A549 (cell line): ENCODE results near the gene PPP1R15A.

ENCODE experiments used
- BHLHE40 ChIP-seq: IDR thresholded peaks from 2 replicates; pipeline ENCODE4 v1.6.1; 2012; ENCODE audit warnings: low read depth, low read length, inconsistent platforms
- CBX2 ChIP-seq: fragments of 200-600 bp; sonication (generic); IDR thresholded peaks from 2 replicates; pipeline ENCODE4 v1.6.1; 2016; ENCODE audit warnings: low read depth, mild to moderate bottlenecking, borderline replicate concordance
- CEBPB ChIP-seq, 2 experiments: fragments of >200 bp in 1 of 2; sonication (Bioruptor Twin) in 1 of 2; formaldehyde crosslinking in 1 of 2; IDR thresholded peaks; 2 replicates each; pipeline ENCODE4 v1.6.1; 2012 to 2016
- EHMT2 ChIP-seq: fragments of 200-600 bp; sonication (generic); IDR thresholded peaks from 2 replicates; pipeline ENCODE4 v1.6.1; 2016; ENCODE audit warnings: antibody characterized with exemption, low read depth, mild to moderate bottlenecking, moderate library complexity
- EP300 ChIP-seq, 2 experiments: fragments of >200 bp; sonication (Bioruptor Twin); formaldehyde crosslinking; IDR thresholded peaks; 2 replicates in 1 of 2; 3 replicates in 1 of 2; pipeline ENCODE4 v1.6.1; 2016 to 2017
- JUN ChIP-seq, 2 experiments: fragments of >200 bp; sonication (Bioruptor Twin); formaldehyde crosslinking; IDR thresholded peaks; 2 replicates in 1 of 2; 3 replicates in 1 of 2; pipeline ENCODE4 v1.6.1; 2016 to 2017
- JUNB ChIP-seq: fragments of >200 bp; sonication (Bioruptor Twin); formaldehyde crosslinking; IDR thresholded peaks from 2 replicates; pipeline ENCODE4 v1.6.1; 2016
- PBX3 ChIP-seq: IDR thresholded peaks from 2 replicates; pipeline ENCODE4 v1.6.1; 2012
- POLR2A ChIP-seq: IDR thresholded peaks from 2 replicates; pipeline ENCODE4 v1.6.1; 2012; ENCODE audit warnings: mild to moderate bottlenecking, low read length
- SMC3 ChIP-seq: fragments of >200 bp; sonication (Bioruptor Twin); formaldehyde crosslinking; IDR thresholded peaks from 3 replicates; pipeline ENCODE4 v1.6.1; 2018; ENCODE audit warnings: inconsistent platforms
- TF ChIP-seq, protein P1 (sequence below): fragments of >200 bp; sonication (Bioruptor Twin); formaldehyde crosslinking; IDR thresholded peaks from 3 replicates; pipeline ENCODE4 v1.5.1; 2016

- TF ChIP-seq POLR2A (no peak), JUN (IDR thresholded peaks at IDR 0.05) (no peak), JUNB (no peak), EP300 (IDR thresholded peaks at IDR 0.05) (no peak), SMC3 (no peak), CBX2 (no peak), PBX3 (no peak), BHLHE40 (no peak), CEBPB (IDR thresholded peaks at IDR 0.05) (no peak), EHMT2 (no peak)
- TF ChIP-seq, protein P1, sequence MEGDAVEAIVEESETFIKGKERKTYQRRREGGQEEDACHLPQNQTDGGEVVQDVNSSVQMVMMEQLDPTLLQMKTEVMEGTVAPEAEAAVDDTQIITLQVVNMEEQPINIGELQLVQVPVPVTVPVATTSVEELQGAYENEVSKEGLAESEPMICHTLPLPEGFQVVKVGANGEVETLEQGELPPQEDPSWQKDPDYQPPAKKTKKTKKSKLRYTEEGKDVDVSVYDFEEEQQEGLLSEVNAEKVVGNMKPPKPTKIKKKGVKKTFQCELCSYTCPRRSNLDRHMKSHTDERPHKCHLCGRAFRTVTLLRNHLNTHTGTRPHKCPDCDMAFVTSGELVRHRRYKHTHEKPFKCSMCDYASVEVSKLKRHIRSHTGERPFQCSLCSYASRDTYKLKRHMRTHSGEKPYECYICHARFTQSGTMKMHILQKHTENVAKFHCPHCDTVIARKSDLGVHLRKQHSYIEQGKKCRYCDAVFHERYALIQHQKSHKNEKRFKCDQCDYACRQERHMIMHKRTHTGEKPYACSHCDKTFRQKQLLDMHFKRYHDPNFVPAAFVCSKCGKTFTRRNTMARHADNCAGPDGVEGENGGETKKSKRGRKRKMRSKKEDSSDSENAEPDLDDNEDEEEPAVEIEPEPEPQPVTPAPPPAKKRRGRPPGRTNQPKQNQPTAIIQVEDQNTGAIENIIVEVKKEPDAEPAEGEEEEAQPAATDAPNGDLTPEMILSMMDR = no peak
These were observed 9.4 kb upstream of the PPP1R15A start for GRCh38 chr19:48862827-48863226.
